BJ (cell line): ENCODE data around the gene MAP1B. TPM values are rescaled to one million over a fixed set of nuclear protein-coding genes. Genes with fewer than 3 reads are reported as not detected.
A peak's percentile ranks its signal among the peaks of the same experiment; 100 is the strongest.

Source experiments
- CTCF ChIA-PET: fragments of 350-600 bp; formaldehyde crosslinking; extraction: SDS; loops from one replicate; lab custom pipeline; 2021; ENCODE audit warnings: antibody characterized with exemption, inconsistent platforms; lab: Yijun Ruan, JAX
- POLR2A ChIA-PET: fragments of 300-600 bp; sonication (Branson Sonifier 250); formaldehyde crosslinking; extraction: SDS; loops from one replicate; lab custom pipeline; 2021; ENCODE audit warnings: antibody characterized with exemption; lab: Charles Lee
- DNase-seq: peaks from one replicate; pipeline ENCODE4 v3.0.0-alpha.2; 2011; ENCODE audit warnings: low read depth
- H3K27me3 ChIP-seq: 2 replicates; pipeline ENCODE4 v1.6.0; 2011; ENCODE audit warnings: low read length; ENCODE audit not compliant: control insufficient read depth, insufficient read depth
- H3K36me3 ChIP-seq: 2 replicates; pipeline ENCODE4 v1.5.1; 2011; ENCODE audit warnings: low read length; ENCODE audit not compliant: control insufficient read depth, insufficient read depth
- H3K4me3 ChIP-seq: 2 replicates; pipeline ENCODE4 v1.5.1; 2011; ENCODE audit warnings: low read depth, mild to moderate bottlenecking, control low read depth, low read length
- CTCF ChIP-seq: IDR thresholded peaks from 2 replicates; pipeline ENCODE4 v1.5.1; 2011; ENCODE audit warnings: low read depth, mild to moderate bottlenecking, control low read depth, inconsistent platforms, low read length, moderate library complexity; ENCODE audit not compliant: insufficient read depth
- polyA plus RNA-seq: library from polyadenylated mRNA; depleted of rRNA; stranded (reverse); fragments of >200 nt; gene quantifications from 2 replicates; pipeline ENCODE4 v1.2.3, GENCODE V29; 2011

MAP1B gene
- polyA plus RNA-seq, 1 experiment = 27.1 TPM

GRCh38 chr5:72243706-72244105 lies 136.4 kb downstream of the MAP1B start:
- DNase-seq = no peak
- H3K36me3 ChIP-seq = no peaks in the 10 kb centered on the region
- no peaks in the 10 kb centered on the region for H3K27me3 ChIP-seq
- no peak for TF ChIP-seq CTCF
- ChIA-PET POLR2A (no interaction called here), CTCF (no interaction called here)
- no peak overlapping the region for H3K4me3 ChIP-seq

GRCh38 chr5:72244862-72245371 lies 137.6 kb downstream of the MAP1B start:
- Histone ChIP-seq H3K36me3 (no peaks in the 10 kb centered on the region), H3K4me3 (no peak overlapping the region), H3K27me3 (no peaks in the 10 kb centered on the region)
- peak; percentile 65 for TF ChIP-seq CTCF
- no peak for DNase-seq
- ChIA-PET POLR2A (no interaction called here), CTCF (interaction anchor here (0.6 to 2.6 kb wide), 18 partner anchors 9 to 463 kb away, joined by 3 to 10 read pairs (median 4); no protein-coding TSS in a partner anchor)

- CTCF ChIA-PET = interaction anchor here (0.6 to 2.6 kb wide), 17 partner anchors 9 to 463 kb away, joined by 3 to 10 read pairs (median 4); no protein-coding TSS in a partner anchor
- no peak for DNase-seq
- no peak for TF ChIP-seq CTCF
- Histone ChIP-seq H3K4me3 (no peak overlapping the region), H3K27me3 (no peaks in the 10 kb centered on the region), H3K36me3 (no peaks in the 10 kb centered on the region)
- POLR2A ChIA-PET = no interaction called here
Measured at GRCh38 chr5:72245546-72245945, 138.3 kb downstream of the MAP1B start.

DNA sequence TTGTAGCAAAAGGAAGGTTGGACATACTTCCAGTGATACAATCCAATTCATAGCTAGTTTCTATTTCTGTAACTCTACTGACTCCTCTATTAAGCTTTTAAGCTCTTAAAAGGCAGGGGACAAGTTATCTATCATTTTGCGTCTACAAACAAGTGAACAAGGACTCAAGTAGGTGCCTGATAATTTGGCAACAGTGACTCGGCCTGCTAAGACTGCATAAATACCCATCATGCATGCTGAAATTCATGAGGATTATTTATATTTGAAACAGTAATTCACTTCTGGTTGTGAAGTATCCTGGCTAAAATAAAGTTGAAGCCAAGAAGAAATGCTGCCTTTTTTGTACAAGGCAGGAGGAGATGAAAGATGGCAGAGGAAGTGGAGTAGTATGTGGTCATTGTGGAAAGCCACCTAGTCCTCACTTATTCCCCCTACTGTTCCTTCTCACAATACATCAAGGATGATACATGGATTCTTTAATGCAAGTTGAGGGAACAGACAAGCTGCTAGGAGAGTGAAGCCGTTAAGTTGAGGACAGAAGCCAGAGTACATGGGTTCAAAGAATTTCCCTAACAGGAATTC lies 138.8 kb downstream of the MAP1B start:
- H3K27me3 ChIP-seq = no peaks in the 10 kb centered on the region
- TF ChIP-seq CTCF = 0 out of 2 replicates have a peak, but pooled peaks have one; percentile 1
- no peaks in the 10 kb centered on the region for H3K36me3 ChIP-seq
- DNase-seq = no peak
- CTCF ChIA-PET = interaction anchor here (0.9 to 2.6 kb wide), 8 partner anchors 12 to 110 kb away, joined by 3 to 10 read pairs (median 4); no protein-coding TSS in a partner anchor
- no peak overlapping the region for H3K4me3 ChIP-seq
- POLR2A ChIA-PET = no interaction called here

DNA sequence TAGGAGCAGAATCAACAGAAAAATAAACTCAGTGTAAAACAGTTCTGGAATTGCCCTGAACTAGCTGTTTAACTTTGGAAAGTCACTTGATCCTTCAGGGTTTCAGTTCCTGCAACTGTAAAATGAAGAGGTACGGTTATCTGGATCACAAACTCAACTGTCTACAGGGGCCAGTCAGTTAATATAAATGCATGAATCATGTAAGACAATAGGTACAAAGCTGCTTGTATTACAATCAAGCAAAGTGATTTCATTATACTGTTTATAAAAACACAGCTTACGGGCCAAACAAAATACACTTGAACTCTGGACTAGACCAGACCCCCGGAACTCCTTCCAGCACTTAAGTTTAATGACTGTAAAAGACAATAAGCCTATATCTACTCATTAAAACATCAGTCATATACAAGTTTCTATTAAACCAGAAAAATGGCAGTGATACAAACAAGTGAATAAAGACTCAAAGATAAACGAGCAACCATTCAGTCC lies 139.7 kb downstream of the MAP1B start:
- Histone ChIP-seq H3K36me3 (no peaks in the 10 kb centered on the region), H3K4me3 (no peak overlapping the region), H3K27me3 (no peaks in the 10 kb centered on the region)
- DNase-seq = no peak
- TF ChIP-seq CTCF = no peak
- ChIA-PET POLR2A (no interaction called here), CTCF (interaction anchor here (1.0 to 2.6 kb wide), 2 partner anchors 14 to 23 kb away, joined by 4 to 10 read pairs; no protein-coding TSS in a partner anchor)
